Muscle of back (tissue), 11 donors: ENCODE measurements around the gene PEG3. TPM values are rescaled to one million over a fixed set of nuclear protein-coding genes. Genes with fewer than 3 reads are reported as not detected.

Experiments used
- DNase-seq, 3 donors: peaks; one replicate each; pipeline versions ENCODE4 v3.0.0 to v3.0.0-alpha.2; 2013
- polyA plus RNA-seq, 10 donors: library from polyadenylated mRNA; unstranded; fragments of 120-200 nt; gene quantifications; one replicate each; pipeline ENCODE4 v1.2.1, GENCODE V29; 2013; ENCODE audit not compliant: insufficient read length in 10 of 10

The PEG3 gene
- polyA plus RNA-seq, 10 donors = 162 to 352 (median 232) TPM

DNA sequence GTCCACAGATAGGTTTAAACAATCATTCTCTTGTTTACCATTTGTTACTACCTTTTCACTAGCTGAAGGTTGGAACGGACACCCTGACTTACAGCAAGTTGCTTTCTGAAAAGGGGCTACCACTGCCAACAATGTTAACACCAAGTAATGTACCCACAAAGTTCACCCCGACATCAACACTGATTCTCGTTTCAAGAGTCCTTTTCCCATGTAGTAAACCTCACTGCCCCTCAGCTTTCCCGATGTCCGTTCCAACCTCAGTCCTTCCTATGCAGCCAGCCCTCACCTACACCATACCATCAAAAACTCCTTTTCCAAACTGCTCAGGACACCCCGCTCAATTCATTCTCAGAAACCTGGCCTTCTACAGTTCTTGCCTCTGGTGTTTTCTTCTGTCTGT lies 29.0 kb downstream of the PEG3 start:
- DNase-seq = no peak

GRCh38 chr19:56810260-56810659 lies 30.3 kb downstream of the PEG3 start:
- no peak for DNase-seq

DNA sequence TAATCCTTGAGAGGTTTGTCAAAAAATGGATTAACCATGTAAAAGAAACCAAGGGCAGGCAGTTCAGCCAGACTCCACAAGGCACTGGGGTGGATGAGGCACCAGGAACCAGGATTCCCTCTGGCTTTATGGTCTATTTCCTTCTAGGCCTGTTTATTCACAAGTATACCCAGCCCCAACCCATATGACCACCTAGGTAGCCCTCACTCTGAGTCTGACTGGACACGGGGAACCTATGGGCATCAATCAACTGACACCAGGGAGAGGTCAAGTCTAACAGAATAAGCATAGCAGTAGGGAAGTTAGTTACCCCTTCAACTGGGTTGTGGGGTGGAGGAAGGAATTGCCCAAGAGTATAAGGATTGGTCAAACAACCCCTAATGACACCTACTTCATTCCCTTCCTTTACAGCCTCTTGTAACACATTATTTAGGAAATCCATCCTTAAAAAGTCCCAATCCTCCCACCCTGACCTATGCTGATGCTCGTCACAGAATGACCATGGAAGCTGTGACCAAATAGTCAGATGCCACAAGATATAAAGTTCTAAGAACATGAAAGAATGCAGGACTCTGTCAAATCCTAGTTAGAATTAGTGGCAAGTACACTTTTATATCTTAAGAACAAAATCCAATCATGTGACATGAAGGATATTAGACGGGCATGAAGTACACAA lies 31.7 kb downstream of the PEG3 start:
- no peak for DNase-seq

DNA sequence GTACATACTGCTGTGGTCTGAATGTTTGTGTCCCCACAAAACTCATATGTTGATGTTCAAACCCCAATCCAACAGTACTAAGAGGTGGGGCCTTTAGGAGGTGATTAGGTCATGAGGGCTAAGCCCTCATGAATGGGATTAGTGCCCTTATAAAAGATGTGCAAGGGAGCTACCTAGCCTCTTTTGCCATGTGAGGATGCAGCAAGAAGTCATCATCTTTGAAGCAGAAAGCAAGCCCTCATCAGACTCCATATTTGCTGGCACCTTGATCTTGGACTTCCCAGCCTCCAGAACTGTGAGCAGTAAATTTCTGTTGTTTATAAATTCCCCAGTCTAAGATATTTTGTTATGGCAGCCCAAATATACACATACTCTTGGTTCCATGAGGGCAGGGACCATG lies 33.9 kb downstream of the PEG3 start:
- DNase-seq = no peak

Other genes with a start within 250 kb of the PEG3 start
- gene ZNF71, start 245.4 kb downstream of the PEG3 start, polyA plus RNA-seq = 1 to 10 TPM; 6.3 to 8.3 (median 7.2) TPM
- 1 to 10 TPM in 9 of 10 donors, under 1 TPM in 1; 0.82 to 2.7 (median 1.4) TPM for gene SMIM17, start 197.6 kb downstream of the PEG3 start, polyA plus RNA-seq
- 1 to 10 TPM; 2.3 to 4.6 (median 3.3) TPM for gene ZNF835, start 169.0 kb downstream of the PEG3 start, polyA plus RNA-seq
- gene ZIM2, start within 50 bp of the PEG3 start, polyA plus RNA-seq = 1 to 10 TPM; 1.1 to 5.5 (median 2.4) TPM